Measurements from ENCODE around the gene RBMS3.
"Not testable (repeated sequence)": the region's sequence is repeated elsewhere in the genome, so short reads cannot be mapped to it uniquely, and the experiment has no call there.

Gene RBMS3

GRCh38 chr3:29764603-29765254, 483.9 kb downstream of the RBMS3 start:
- Histone ChIP-seq H3K27ac (no peak overlapping the region), H3K4me3 (no peak overlapping the region)

GRCh38 chr3:29771602-29772001, 490.7 kb downstream of the RBMS3 start:
- no peak overlapping the region for H3K27ac ChIP-seq
- H3K4me3 ChIP-seq, result no peak overlapping the region

GRCh38 chr3:29772436-29772835, 491.6 kb downstream of the RBMS3 start:
- Histone ChIP-seq H3K27ac (no peak overlapping the region), H3K4me3 (no peak overlapping the region)

GRCh38 chr3:29773481-29773880, 492.6 kb downstream of the RBMS3 start:
- Histone ChIP-seq H3K27ac (no peak overlapping the region), H3K4me3 (no peak overlapping the region)

GRCh38 chr3:29775340-29775739, 494.5 kb downstream of the RBMS3 start:
- H3K27ac ChIP-seq, result no peak overlapping the region
- H3K4me3 ChIP-seq, result no peak overlapping the region

GRCh38 chr3:29777869-29778268, 497.0 kb downstream of the RBMS3 start:
- Histone ChIP-seq H3K4me3 (no peak overlapping the region), H3K27ac (no peak overlapping the region)

- H3K27ac ChIP-seq, result no peak overlapping the region
- no peak overlapping the region for H3K4me3 ChIP-seq
Observed at GRCh38 chr3:29789686-29790085, 508.8 kb downstream of the RBMS3 start.

GRCh38 chr3:29796808-29797207, 515.9 kb downstream of the RBMS3 start:
- Histone ChIP-seq H3K27ac (no peak overlapping the region), H3K4me3 (no peak overlapping the region)

GRCh38 chr3:29802057-29802456, 521.2 kb downstream of the RBMS3 start:
- Histone ChIP-seq H3K4me3 (no peak overlapping the region), H3K27ac (no peak overlapping the region)

- H3K4me3 ChIP-seq, result no peak overlapping the region
- H3K27ac ChIP-seq, result no peak overlapping the region
Observed at GRCh38 chr3:29804044-29804443, 523.2 kb downstream of the RBMS3 start.

GRCh38 chr3:29805757-29806156, 524.9 kb downstream of the RBMS3 start:
- Histone ChIP-seq H3K4me3 (no peak overlapping the region), H3K27ac (no peak overlapping the region)

- not testable (repeated sequence) for H3K27ac ChIP-seq, H3K4me3 ChIP-seq
Observed at GRCh38 chr3:29808324-29808723, 527.5 kb downstream of the RBMS3 start.

GRCh38 chr3:29822071-29822470, 541.2 kb downstream of the RBMS3 start:
- no peak overlapping the region for H3K27ac ChIP-seq
- H3K4me3 ChIP-seq, result no peak overlapping the region

- Histone ChIP-seq H3K4me3 (no peak overlapping the region), H3K27ac (no peak overlapping the region)
Observed at GRCh38 chr3:29823233-29823632, 542.4 kb downstream of the RBMS3 start.

- no peak overlapping the region for H3K27ac ChIP-seq
- H3K4me3 ChIP-seq, result no peak overlapping the region
Observed at GRCh38 chr3:29826712-29827111, 545.8 kb downstream of the RBMS3 start.

- H3K4me3 ChIP-seq, result no peak overlapping the region
- H3K27ac ChIP-seq, result no peak overlapping the region
Observed at GRCh38 chr3:29827756-29828155, 546.9 kb downstream of the RBMS3 start.

GRCh38 chr3:29829340-29829739, 548.5 kb downstream of the RBMS3 start:
- H3K27ac ChIP-seq, result no peak overlapping the region

GRCh38 chr3:29850641-29851040, 569.8 kb downstream of the RBMS3 start:
- H3K4me3 ChIP-seq, result no peak overlapping the region
- no peak overlapping the region for H3K27ac ChIP-seq

More at GRCh38 chr3:29829340-29829739, 548.5 kb downstream of the RBMS3 start:
- no peak overlapping the region for H3K4me3 ChIP-seq

GRCh38 chr3:29852767-29853166, 571.9 kb downstream of the RBMS3 start:
- no peak overlapping the region for H3K4me3 ChIP-seq
- H3K27ac ChIP-seq, result no peak overlapping the region

- Histone ChIP-seq H3K4me3 (no peak overlapping the region), H3K27ac (no peak overlapping the region)
Observed at GRCh38 chr3:29853841-29854397, 573.0 kb downstream of the RBMS3 start.

- Histone ChIP-seq H3K4me3 (no peak overlapping the region), H3K27ac (no peak overlapping the region)
Observed at GRCh38 chr3:29854821-29855220, 574.0 kb downstream of the RBMS3 start.

- Histone ChIP-seq H3K4me3 (no peak overlapping the region), H3K27ac (no peak overlapping the region)
Observed at GRCh38 chr3:29859726-29860270, 578.9 kb downstream of the RBMS3 start.

All from skin epidermis (tissue), 12 donors.